ENCODE results near the gene TRAM2. TPM values are rescaled to one million over a fixed set of nuclear protein-coding genes. Genes with fewer than 3 reads are reported as not detected.

Gene TRAM2
- total and polyA plus RNA-seq, 3 donors from 2014 or later = 21.1 to 34.7 (median 26.1) TPM

GRCh38 chr6:52577778-52578463 lies 1.1 kb upstream of the TRAM2 start:
- H3K36me3 ChIP-seq (ENCODE audit: low read depth, missing control alignments) = no peaks in the 10 kb centered on the region
- intact Hi-C loops (cut with DNase I; ENCODE audit: low total_unique reads) = loop anchor here (10.0 kb wide), 2 partner anchors 63 to 153 kb away; partner anchors contain the start of gene EFHC1
- peak overlapping the region; percentile 87 to 92 for H3K4me3 ChIP-seq
- H3K9me3 ChIP-seq = no peaks in the 10 kb centered on the region
- no peaks in the 10 kb centered on the region for H3K27me3 ChIP-seq
- peak overlapping the region; percentile 89 to 99 for H3K27ac ChIP-seq
- DNase-seq = no peak
- H3K4me1 ChIP-seq = peaks cover 30% of the 10 kb centered on the region
- 48 to 49% methylated on average over 9 of the region's 9 CpGs for WGBS, 2 donors
- TF ChIP-seq POLR2A (IDR thresholded peaks at IDR 0.05) (no peak), CTCF (IDR thresholded peaks at IDR 0.05) (no peak)

GRCh38 chr6:52576392-52577021 lies 353 bp downstream of the TRAM2 start:
- H3K36me3 ChIP-seq (ENCODE audit: low read depth, missing control alignments) = no peaks in the 10 kb centered on the region
- WGBS, 2 donors = 0 to 1% methylated on average over 11 to 49 of the region's 51 CpGs
- H3K27ac ChIP-seq = peak overlapping the region; percentile 14 to 99
- H3K27me3 ChIP-seq = no peaks in the 10 kb centered on the region
- peak; percentile 64 for DNase-seq
- H3K4me3 ChIP-seq = peak overlapping the region; percentile 87 to 92
- TF ChIP-seq POLR2A (IDR thresholded peaks at IDR 0.05) = no peak
- peak; percentile 27 to 47 (median 36) for TF ChIP-seq CTCF (IDR thresholded peaks at IDR 0.05)
- no peaks in the 10 kb centered on the region for H3K9me3 ChIP-seq
- intact Hi-C loops (cut with DNase I; ENCODE audit: low total_unique reads) = loop anchor here (10.0 kb wide), 2 partner anchors 62 to 152 kb away; partner anchors contain the start of gene EFHC1
- peaks cover 35% of the 10 kb centered on the region for H3K4me1 ChIP-seq

- Histone ChIP-seq H3K36me3 (ENCODE audit: low read depth, missing control alignments) (no peaks in the 10 kb centered on the region), H3K4me3 (peak overlapping the region; percentile 87 to 92), H3K27ac (peak overlapping the region; percentile 14 to 99), H3K27me3 (no peaks in the 10 kb centered on the region), H3K9me3 (no peaks in the 10 kb centered on the region), H3K4me1 (peaks cover 37% of the 10 kb centered on the region)
- peak; percentile 54 for DNase-seq
- 10 to 18% methylated on average over 8 of the region's 8 CpGs for WGBS, 2 donors
- no peak for TF ChIP-seq POLR2A (IDR thresholded peaks at IDR 0.05)
- no peak for TF ChIP-seq CTCF (IDR thresholded peaks at IDR 0.05)
- intact Hi-C loops (cut with DNase I; ENCODE audit: low total_unique reads) = loop anchor here (10.0 kb wide), 2 partner anchors 61 to 151 kb away; partner anchors contain the start of gene EFHC1
Observed at GRCh38 chr6:52576054-52576391, 837 bp downstream of the TRAM2 start.

- DNase-seq = no peak
- no peaks in the 10 kb centered on the region for H3K9me3 ChIP-seq
- peaks cover 42% of the 10 kb centered on the region for H3K4me1 ChIP-seq
- intact Hi-C loops (cut with DNase I; ENCODE audit: low total_unique reads) = loop anchor here (10.0 kb wide), 2 partner anchors 61 to 151 kb away; partner anchors contain the start of gene EFHC1
- WGBS, 2 donors = 16 to 26% methylated on average over 10 of the region's 10 CpGs
- no peaks in the 10 kb centered on the region for H3K36me3 ChIP-seq (ENCODE audit: low read depth, missing control alignments)
- H3K27ac ChIP-seq = peak overlapping the region; percentile 53 to 99
- peak overlapping the region; percentile 87 to 92 for H3K4me3 ChIP-seq
- H3K27me3 ChIP-seq = no peaks in the 10 kb centered on the region
- TF ChIP-seq POLR2A (IDR thresholded peaks at IDR 0.05) = no peak
- no peak for TF ChIP-seq CTCF (IDR thresholded peaks at IDR 0.05)
Observed at GRCh38 chr6:52575502-52575892, 1.4 kb downstream of the TRAM2 start.

Measured in testis (tissue), 3 donors.